GM12873 (cell line): ENCODE results near the gene RBM41.

Experiments used
- TF ChIP-seq, protein P1 (sequence below): IDR thresholded peaks from 2 replicates; pipeline ENCODE4 v1.5.1; 2012; ENCODE audit warnings: low read depth, mild to moderate bottlenecking, moderate library complexity, low read length, control low read depth; ENCODE audit not compliant: insufficient read depth; ENCODE audit errors: missing control alignments

RBM41 gene

DNA sequence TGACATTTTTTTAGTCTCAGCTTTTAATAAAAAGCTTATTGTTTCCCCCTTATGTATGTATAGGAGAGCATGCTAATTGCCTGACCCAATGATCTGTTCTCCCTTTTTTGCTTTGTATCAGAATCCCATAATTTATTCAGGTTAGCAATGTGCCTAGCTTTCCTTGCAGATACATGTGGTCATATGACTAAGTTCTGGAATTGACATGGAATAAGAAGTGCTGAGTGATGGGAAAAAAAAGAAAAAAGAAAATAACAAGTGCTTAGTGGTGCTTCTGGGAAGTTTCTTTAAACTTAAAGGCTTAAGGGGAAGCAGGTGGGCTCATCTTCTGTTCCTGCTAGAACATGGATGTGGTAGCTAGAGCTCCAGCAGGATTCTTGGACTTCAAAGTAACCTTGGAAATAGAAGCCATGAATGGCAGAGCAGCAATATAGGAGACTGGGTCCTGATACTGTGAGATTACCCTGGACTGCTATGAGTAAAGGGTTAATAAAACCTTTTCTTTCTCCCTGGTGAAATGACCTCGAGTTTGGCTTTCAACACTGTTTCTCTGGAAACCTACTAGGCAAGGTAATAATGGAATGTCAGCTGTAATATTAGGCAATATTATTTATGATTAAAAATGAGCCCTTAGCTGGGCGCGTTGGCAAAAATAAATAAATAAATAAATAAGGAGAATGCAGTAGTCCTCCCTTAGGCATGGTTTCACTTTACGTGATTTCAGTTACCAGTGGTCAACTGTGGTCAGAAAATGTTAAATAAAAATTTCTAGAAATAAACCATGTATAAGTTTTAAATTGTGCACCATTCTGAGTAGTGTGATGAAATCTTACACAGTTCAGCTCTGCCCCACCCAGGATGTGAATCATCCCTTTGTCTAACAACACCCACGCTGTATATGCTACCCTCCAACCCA lies 16.7 kb upstream of the RBM41 start:
- TF ChIP-seq, protein P1, sequence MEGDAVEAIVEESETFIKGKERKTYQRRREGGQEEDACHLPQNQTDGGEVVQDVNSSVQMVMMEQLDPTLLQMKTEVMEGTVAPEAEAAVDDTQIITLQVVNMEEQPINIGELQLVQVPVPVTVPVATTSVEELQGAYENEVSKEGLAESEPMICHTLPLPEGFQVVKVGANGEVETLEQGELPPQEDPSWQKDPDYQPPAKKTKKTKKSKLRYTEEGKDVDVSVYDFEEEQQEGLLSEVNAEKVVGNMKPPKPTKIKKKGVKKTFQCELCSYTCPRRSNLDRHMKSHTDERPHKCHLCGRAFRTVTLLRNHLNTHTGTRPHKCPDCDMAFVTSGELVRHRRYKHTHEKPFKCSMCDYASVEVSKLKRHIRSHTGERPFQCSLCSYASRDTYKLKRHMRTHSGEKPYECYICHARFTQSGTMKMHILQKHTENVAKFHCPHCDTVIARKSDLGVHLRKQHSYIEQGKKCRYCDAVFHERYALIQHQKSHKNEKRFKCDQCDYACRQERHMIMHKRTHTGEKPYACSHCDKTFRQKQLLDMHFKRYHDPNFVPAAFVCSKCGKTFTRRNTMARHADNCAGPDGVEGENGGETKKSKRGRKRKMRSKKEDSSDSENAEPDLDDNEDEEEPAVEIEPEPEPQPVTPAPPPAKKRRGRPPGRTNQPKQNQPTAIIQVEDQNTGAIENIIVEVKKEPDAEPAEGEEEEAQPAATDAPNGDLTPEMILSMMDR, result no peak

DNA sequence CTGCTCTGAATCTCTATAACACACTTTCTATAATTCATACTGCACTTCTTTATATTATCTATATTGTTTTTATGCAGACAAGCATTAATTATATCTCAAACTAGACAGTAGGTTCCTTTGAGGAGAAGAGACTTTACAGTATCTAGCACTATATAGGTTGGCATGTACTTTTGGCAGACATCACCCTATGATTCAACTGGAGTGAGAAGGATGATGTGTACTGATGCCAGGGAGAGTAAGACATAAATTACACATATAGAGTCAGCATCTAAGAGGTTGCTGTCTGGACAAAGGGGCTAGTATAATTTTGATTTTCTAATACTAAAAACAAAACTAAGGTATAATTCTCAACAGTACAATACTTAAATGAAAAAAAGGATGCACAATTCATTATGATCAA lies 5.1 kb upstream of the RBM41 start:
- TF ChIP-seq, protein P1, result no peak

DNA sequence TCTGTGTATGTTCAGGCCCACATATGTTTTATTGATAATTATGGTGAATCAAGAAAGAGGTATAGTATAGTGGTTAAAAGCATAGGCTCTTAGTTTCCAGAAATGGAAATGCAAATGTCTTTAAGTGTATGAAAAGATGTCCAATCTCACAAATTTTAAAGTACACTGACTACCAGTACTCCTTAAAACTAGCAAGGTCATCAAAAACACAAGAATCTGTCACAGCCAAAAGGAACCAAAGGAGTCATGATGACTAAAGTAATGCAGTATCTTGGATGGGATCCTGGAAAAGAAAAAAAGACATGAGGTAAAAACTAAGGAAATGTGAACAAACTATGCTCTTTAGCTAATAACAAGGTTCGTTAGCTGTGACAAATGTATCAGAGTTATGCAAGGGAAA lies 661 bp upstream of the RBM41 start:
- TF ChIP-seq, protein P1, result no peak

DNA sequence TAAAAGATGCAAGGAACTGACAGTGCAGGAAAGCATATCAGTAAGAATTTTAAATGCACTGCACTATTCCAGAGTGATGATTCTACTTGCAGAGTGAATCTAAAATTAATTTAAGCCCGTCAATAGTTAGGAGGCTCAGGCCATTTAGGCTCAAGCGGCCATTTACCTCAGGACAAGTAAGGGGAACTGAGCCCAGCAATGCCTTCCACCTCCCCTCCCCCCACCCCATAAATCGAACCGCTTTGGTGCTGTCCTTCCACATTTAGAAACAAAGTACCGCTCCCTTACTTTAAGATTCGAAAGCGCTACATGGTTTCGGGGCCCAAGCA lies 665 bp downstream of the RBM41 start:
- TF ChIP-seq, protein P1, result no peak

DNA sequence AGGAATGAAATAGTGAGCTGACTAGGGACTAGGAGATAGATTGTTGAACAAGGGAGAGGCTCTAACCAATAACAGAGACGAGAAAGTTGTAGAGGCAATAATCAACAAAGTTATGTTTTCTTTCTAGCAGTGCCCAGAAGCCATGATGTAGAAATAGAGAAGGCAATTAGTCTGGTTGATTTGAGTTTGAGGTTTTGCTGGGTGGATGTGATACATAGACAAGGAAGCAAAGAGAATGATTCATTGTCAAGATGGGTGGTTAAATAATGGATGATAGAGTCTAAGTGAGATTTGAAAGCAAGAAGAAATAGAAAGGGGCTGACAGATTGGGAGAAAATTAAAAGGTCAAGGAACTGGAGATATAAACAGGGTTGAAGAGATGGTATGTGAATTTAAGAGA lies 11.2 kb downstream of the RBM41 start:
- TF ChIP-seq, protein P1, result no peak

DNA sequence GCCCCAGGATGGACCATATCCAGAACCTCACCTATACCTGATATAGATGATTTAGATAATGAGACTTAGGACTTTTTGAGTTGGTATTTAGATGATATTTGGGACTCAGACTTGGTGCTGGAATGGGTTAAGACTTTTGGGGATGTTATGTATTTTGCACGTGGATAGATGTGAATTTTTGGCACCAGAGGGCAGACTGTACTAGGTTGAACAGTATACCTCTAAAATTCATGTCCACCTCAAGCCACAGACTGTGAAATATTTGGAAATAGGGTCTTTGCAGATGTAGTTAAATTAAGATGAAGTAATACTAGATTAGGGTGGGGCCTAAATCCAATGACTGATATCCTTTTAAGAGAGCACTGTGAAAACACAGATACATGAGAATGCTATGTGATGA lies 15.6 kb downstream of the RBM41 start:
- TF ChIP-seq, protein P1, result no peak

DNA sequence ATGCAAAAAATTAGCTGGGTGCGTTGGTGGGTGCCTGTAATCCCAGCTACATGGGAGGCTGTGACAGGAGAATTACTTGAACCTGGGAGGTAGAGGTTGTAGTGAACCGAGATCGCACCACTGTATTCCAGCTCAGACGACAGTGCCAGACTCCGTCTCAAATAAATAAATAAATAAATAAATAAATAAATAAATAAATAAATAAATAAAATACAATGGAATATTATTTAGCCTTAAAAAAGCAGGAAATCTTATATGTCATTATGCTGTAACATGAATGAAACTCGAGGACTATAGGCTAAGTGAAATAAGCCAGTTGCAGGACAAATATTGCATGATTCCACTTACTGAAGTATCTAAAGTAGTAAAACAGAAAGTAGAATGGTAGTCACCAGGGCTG lies 42.5 kb downstream of the RBM41 start:
- TF ChIP-seq, protein P1, result no peak

DNA sequence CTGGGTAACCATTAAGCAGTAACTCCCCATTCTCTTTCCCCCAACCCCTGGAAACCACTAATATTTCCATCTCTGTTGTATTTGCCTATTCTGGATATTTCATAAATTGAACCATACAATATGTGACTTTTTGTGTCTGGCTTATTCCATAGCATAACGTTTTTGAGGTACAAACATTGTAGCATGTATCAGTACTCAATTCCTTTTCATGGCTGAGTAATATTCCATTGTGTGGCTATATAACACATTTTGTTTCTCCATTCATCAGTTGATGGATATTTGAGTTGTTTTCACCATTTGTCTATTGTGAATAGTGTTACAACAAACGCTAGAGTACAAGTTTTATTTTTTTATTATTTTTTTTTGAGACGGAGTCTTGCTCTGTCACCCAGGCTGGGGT lies 63.6 kb downstream of the RBM41 start:
- TF ChIP-seq, protein P1, result no peak
